ENCODE data around the gene KLHL13.

Gene KLHL13

GRCh38 chrX:118088084-118088483 is 28.5 kb downstream of the KLHL13 start:
- in situ Hi-C loops (cut with MboI; ENCODE audit: low pct_unique_long_range_greater_than_20kb, low sequenced_read_pairs, unreplicated experiment), result no loop called here
- TF ChIP-seq, protein P1, sequence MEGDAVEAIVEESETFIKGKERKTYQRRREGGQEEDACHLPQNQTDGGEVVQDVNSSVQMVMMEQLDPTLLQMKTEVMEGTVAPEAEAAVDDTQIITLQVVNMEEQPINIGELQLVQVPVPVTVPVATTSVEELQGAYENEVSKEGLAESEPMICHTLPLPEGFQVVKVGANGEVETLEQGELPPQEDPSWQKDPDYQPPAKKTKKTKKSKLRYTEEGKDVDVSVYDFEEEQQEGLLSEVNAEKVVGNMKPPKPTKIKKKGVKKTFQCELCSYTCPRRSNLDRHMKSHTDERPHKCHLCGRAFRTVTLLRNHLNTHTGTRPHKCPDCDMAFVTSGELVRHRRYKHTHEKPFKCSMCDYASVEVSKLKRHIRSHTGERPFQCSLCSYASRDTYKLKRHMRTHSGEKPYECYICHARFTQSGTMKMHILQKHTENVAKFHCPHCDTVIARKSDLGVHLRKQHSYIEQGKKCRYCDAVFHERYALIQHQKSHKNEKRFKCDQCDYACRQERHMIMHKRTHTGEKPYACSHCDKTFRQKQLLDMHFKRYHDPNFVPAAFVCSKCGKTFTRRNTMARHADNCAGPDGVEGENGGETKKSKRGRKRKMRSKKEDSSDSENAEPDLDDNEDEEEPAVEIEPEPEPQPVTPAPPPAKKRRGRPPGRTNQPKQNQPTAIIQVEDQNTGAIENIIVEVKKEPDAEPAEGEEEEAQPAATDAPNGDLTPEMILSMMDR (IDR thresholded peaks at IDR 0.05; ENCODE audit: extremely low read depth, insufficient read depth, missing control alignments), result no peak
- no peak for DNase-seq (ENCODE audit: low spot score)

DNA sequence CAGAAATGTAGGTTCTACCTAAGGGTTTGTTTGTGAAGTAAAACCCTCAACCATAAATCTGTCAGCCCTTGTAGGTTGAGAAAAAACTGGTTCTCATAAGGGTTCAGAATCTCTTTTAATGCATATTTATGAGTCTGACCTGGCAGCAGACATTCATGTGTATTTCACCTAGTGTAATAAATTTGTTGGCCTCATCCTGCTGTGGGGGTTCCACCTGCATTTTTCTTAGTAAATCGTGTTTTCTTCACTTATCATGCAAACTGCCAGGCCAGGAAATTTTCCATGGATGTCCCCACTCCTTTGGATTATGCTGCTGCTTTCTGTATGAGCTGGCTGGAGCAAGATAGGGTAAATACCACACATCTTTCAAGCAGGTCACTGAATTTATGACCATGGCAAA is 42.4 kb downstream of the KLHL13 start:
- DNase-seq (ENCODE audit: low spot score), result no peak
- TF ChIP-seq, protein P1 (IDR thresholded peaks at IDR 0.05; ENCODE audit: extremely low read depth, insufficient read depth, missing control alignments), result no peak
- in situ Hi-C loops (cut with MboI; ENCODE audit: low pct_unique_long_range_greater_than_20kb, low sequenced_read_pairs, unreplicated experiment), result no loop called here

DNA sequence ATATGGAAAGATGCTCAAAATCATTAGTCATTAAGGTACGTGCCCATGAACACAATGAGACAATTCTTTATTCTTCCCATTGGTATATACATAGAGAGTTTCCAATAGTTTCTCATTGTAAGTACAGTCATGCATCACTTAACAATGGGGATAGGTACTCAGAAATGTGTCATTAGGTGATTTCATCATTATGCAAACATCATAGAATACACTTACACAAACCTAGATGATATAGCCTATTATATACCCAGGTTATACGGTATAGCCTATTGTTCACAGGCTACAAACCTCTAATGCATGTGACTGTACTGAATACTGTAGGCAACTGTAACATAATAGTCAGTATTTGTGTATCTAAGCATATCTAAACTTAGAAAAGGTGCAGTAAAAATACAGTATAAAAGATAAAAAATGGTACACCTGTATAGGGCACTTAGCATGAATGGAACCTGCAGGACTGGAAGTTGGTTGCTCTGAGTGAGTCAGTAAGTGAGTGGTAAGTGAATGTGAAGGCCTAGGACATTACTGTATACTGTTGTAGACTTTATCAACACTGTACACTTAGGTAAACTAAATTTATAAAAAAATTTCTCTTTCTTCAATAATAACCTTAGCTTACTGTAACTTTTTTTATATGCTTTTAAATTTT is 49.6 kb downstream of the KLHL13 start:
- in situ Hi-C loops (cut with MboI; ENCODE audit: low pct_unique_long_range_greater_than_20kb, low sequenced_read_pairs, unreplicated experiment), result no loop called here
- DNase-seq (ENCODE audit: low spot score), result no peak
- TF ChIP-seq, protein P1 (IDR thresholded peaks at IDR 0.05; ENCODE audit: extremely low read depth, insufficient read depth, missing control alignments), result no peak

DNA sequence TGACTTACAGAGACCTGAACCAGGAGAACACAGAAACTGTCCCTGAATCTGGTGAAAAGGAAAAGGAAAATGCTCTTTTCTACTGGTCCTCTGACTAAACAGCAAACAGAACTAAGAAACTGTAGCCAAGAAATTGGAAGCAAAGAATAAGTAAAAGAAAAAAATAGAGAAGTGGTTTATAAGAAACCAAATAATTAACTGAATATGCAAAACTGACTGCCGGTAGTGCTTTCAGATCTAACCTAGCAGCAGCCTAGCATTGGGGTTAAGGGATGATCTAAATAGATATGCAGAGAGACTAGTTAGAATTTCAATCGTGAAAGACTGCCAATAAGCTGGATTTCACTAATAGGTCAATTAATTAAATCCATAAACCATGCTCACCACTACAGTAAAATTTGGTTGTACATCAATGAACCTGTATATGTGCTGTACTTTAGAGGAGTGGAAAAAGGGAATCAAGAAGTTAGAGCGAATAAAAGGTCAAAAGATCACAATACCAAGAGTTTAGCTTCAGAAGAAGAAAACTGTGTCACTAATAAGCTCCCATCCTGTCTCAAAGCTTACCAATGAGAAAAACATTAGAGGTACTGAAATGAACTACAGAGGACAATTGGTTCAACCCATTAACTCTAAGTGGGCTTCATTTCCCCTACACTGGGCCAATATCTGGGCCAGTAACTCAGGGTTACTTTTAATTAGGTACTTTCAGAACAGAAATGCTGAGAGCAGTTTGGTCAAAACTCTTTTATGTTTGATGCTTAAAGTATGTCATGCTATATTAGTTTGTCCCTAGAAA is 53.6 kb downstream of the KLHL13 start:
- in situ Hi-C loops (cut with MboI; ENCODE audit: low pct_unique_long_range_greater_than_20kb, low sequenced_read_pairs, unreplicated experiment), result no loop called here

GRCh38 chrX:118062048-118062789 is 54.4 kb downstream of the KLHL13 start:
- in situ Hi-C loops (cut with MboI; ENCODE audit: low pct_unique_long_range_greater_than_20kb, low sequenced_read_pairs, unreplicated experiment), result no loop called here
- TF ChIP-seq, protein P1 (IDR thresholded peaks at IDR 0.05; ENCODE audit: extremely low read depth, insufficient read depth, missing control alignments), result no peak
- no peak for DNase-seq (ENCODE audit: low spot score)

More for the DNA sequence above, 53.6 kb downstream of the KLHL13 start:
- DNase-seq (ENCODE audit: low spot score), result no peak
- TF ChIP-seq, protein P1 (IDR thresholded peaks at IDR 0.05; ENCODE audit: extremely low read depth, insufficient read depth, missing control alignments), result no peak

GRCh38 chrX:118058924-118059323 is 57.7 kb downstream of the KLHL13 start:
- TF ChIP-seq, protein P1 (IDR thresholded peaks at IDR 0.05; ENCODE audit: extremely low read depth, insufficient read depth, missing control alignments), result no peak
- in situ Hi-C loops (cut with MboI; ENCODE audit: low pct_unique_long_range_greater_than_20kb, low sequenced_read_pairs, unreplicated experiment), result no loop called here
- DNase-seq (ENCODE audit: low spot score), result no peak
